Measurements from ENCODE around the gene ZCCHC7. TPM values are rescaled to one million over a fixed set of nuclear protein-coding genes. Genes with fewer than 3 reads are reported as not detected.

ZCCHC7 gene
- polyA plus RNA-seq, 3 donors: 8.7 to 12.9 (median 12.5) TPM

DNA sequence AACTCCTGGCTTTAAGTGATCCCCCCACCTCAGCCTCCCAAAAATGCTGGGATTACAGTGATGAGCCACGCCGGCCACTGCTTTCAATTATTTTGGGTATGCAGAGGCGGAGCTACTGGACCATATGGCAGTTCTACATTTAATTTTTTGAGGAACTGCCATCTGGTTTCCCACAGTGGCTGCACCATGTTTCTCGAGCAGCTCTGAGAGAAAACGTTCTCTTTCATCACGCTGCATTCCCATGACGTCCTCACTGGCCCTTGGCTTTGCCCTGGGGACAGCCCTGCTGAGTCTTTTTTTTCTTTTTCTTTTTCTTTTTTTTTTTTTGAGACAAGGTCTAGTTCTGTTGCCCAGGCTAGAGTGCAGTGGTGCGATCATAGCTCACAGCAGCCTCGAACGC lies 266.6 kb downstream of the ZCCHC7 start:
- TF ChIP-seq, protein P1, sequence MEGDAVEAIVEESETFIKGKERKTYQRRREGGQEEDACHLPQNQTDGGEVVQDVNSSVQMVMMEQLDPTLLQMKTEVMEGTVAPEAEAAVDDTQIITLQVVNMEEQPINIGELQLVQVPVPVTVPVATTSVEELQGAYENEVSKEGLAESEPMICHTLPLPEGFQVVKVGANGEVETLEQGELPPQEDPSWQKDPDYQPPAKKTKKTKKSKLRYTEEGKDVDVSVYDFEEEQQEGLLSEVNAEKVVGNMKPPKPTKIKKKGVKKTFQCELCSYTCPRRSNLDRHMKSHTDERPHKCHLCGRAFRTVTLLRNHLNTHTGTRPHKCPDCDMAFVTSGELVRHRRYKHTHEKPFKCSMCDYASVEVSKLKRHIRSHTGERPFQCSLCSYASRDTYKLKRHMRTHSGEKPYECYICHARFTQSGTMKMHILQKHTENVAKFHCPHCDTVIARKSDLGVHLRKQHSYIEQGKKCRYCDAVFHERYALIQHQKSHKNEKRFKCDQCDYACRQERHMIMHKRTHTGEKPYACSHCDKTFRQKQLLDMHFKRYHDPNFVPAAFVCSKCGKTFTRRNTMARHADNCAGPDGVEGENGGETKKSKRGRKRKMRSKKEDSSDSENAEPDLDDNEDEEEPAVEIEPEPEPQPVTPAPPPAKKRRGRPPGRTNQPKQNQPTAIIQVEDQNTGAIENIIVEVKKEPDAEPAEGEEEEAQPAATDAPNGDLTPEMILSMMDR (IDR thresholded peaks at IDR 0.05): no peak
- no peak for DNase-seq
- H2AFZ ChIP-seq (ENCODE audit: insufficient read depth, low read depth, low read length, poor library complexity, severe bottlenecking): no peak overlapping the region
- no peak overlapping the region for H3K27ac ChIP-seq (ENCODE audit: low read depth in 1 of 2, low read length in 2 of 2)
- no peaks in the 10 kb centered on the region for H3K79me2 ChIP-seq (ENCODE audit: insufficient read depth, low read length)
- H3K9ac ChIP-seq (ENCODE audit: insufficient read depth, low read length, poor library complexity, severe bottlenecking): no peak overlapping the region
- H4K20me1 ChIP-seq (ENCODE audit: insufficient read depth, low read length): no peaks in the 10 kb centered on the region
- Mint-ChIP-seq H3K36me3 (no peaks in the 10 kb centered on the region), H3K4me3 (no peak overlapping the region), H3K27ac (no peak overlapping the region), H3K4me1 (peaks cover 4% of the 10 kb centered on the region), H3K9me3 (peaks cover 0 to 3% (median 0%) of the 10 kb centered on the region in 7 donors), H3K27me3 (ENCODE audit: low read depth in 3 of 3) (peaks cover 0 to 3% (median 2%) of the 10 kb centered on the region in 3 donors)
- H3K36me3 ChIP-seq (replicated peaks in 1 of 2; ENCODE audit: control insufficient read depth in 1 of 2, insufficient read depth in 2 of 2, low read length in 2 of 2): no peaks in the 10 kb centered on the region
- H3K9me3 ChIP-seq (replicated peaks in 1 of 2; ENCODE audit: control insufficient read depth in 1 of 2, insufficient read depth in 1 of 2, low read length in 2 of 2): no peaks in the 10 kb centered on the region
- H3K27me3 ChIP-seq (ENCODE audit: control insufficient read depth in 2 of 2, insufficient read depth in 2 of 2, low read length in 2 of 2): no peaks in the 10 kb centered on the region
- H3K4me3 ChIP-seq (replicated peaks in 1 of 3; ENCODE audit: low read depth in 2 of 3, low read length in 3 of 3): no peak overlapping the region
- intact Hi-C loops (cut with micrococcal nuclease): no loop called here
- no peak overlapping the region for H3K4me2 ChIP-seq (replicated peaks; ENCODE audit: extremely low read depth, low read length, poor library complexity, severe bottlenecking)
- WGBS (ENCODE audit: insufficient coverage): 87% methylated on average over 10 of the region's 10 CpGs
- H3K4me1 ChIP-seq (ENCODE audit: control insufficient read depth in 1 of 2, insufficient read depth in 2 of 2, low read length in 2 of 2): no peaks in the 10 kb centered on the region

DNA sequence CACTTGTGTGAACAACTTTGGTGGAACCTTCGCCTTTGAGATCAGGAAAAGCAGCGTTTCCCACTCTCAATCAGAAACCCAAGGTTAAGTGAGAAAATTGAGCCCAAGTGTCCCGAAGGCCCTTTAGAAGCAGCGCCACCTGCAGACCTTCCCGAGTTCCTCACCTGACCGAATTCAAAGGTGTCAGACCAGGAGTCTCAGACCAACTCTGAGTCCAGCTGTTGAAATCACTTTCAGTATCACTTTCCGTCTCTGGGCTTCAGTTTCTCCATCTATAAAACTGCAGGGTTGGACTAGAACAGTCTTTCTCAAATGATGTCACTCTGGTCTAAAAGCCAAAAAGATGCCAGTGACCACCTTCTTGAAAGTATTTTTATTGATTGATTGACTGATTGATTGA lies 270.4 kb downstream of the ZCCHC7 start:
- no peaks in the 10 kb centered on the region for H3K36me3 Mint-ChIP-seq
- intact Hi-C loops (cut with micrococcal nuclease): no loop called here
- no peaks in the 10 kb centered on the region for H3K36me3 ChIP-seq (replicated peaks in 1 of 2; ENCODE audit: control insufficient read depth in 1 of 2, insufficient read depth in 2 of 2, low read length in 2 of 2)
- no peaks in the 10 kb centered on the region for H3K27me3 ChIP-seq (ENCODE audit: control insufficient read depth in 2 of 2, insufficient read depth in 2 of 2, low read length in 2 of 2)
- 42% methylated on average over 7 of the region's 7 CpGs for WGBS (ENCODE audit: insufficient coverage)
- peaks cover 2 to 5% (median 4%) of the 10 kb centered on the region in 3 donors for H3K27me3 Mint-ChIP-seq (ENCODE audit: low read depth in 3 of 3)
- no peak for DNase-seq
- no peak overlapping the region for H3K27ac Mint-ChIP-seq
- no peak overlapping the region for H2AFZ ChIP-seq (ENCODE audit: insufficient read depth, low read depth, low read length, poor library complexity, severe bottlenecking)
- no peak overlapping the region for H3K27ac ChIP-seq (ENCODE audit: low read depth in 1 of 2, low read length in 2 of 2)
- TF ChIP-seq, protein P1 (IDR thresholded peaks at IDR 0.05): peak; percentile 17
- no peaks in the 10 kb centered on the region for H3K79me2 ChIP-seq (ENCODE audit: insufficient read depth, low read length)
- H3K9me3 Mint-ChIP-seq: no peaks in the 10 kb centered on the region
- peak overlapping the region in 1 of 2 donors; percentile 63 for H3K4me3 Mint-ChIP-seq
- peaks cover 4% of the 10 kb centered on the region for H3K4me1 Mint-ChIP-seq
- H3K4me3 ChIP-seq (replicated peaks in 1 of 3; ENCODE audit: low read depth in 2 of 3, low read length in 3 of 3): no peak overlapping the region
- no peaks in the 10 kb centered on the region for H3K4me1 ChIP-seq (ENCODE audit: control insufficient read depth in 1 of 2, insufficient read depth in 2 of 2, low read length in 2 of 2)
- H4K20me1 ChIP-seq (ENCODE audit: insufficient read depth, low read length): no peaks in the 10 kb centered on the region
- H3K4me2 ChIP-seq (replicated peaks; ENCODE audit: extremely low read depth, low read length, poor library complexity, severe bottlenecking): no peak overlapping the region
- no peak overlapping the region for H3K9ac ChIP-seq (ENCODE audit: insufficient read depth, low read length, poor library complexity, severe bottlenecking)
- H3K9me3 ChIP-seq (replicated peaks in 1 of 2; ENCODE audit: control insufficient read depth in 1 of 2, insufficient read depth in 1 of 2, low read length in 2 of 2): no peaks in the 10 kb centered on the region
